HUDEP-2 (cell line): ENCODE results near the gene RDX.
"Not testable (repeated sequence)": the region's sequence is repeated elsewhere in the genome, so short reads cannot be mapped to it uniquely, and the experiment has no call there.

ENCODE experiments used
- DNase-seq, 76 experiments: peaks; one replicate each; lab custom pipeline; 2025; ENCODE audit not compliant: unreplicated experiment in 76 of 76; lab: John Stamatoyannopoulos, UW

The RDX gene

DNA sequence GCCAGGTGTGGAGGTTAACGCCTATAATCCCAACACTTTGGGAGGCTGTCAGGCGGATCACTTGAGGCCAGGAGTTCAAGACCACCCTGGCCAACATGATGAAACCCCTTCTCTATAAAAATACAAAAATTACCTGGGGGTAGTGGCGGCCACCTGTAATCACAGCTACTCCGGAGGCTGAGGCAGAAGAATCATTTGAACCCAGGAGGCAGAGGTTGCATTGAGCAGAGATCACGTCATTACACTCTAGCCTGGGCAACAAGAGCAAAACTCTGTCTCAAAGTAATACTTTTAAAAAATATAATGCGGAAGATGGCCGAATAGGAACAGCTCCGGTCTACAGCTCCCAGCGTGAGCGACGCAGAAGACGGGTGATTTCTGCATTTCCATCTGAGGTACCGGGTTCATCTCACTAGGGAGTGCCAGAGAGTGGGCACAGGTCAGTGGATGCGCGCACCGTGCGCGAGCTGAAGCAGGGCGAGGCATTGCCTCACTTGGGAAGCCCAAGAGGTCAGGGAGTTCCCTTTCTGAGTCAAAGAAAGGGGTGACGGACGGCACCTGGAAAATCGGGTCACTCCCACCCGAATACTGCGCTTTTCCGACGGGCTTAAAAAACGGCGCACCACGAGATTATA lies 87.6 kb downstream of the RDX start:
- DNase-seq, result not testable (repeated sequence)

- no peak for DNase-seq
Observed at GRCh38 chr11:110207123-110207522, 89.3 kb downstream of the RDX start.

DNA sequence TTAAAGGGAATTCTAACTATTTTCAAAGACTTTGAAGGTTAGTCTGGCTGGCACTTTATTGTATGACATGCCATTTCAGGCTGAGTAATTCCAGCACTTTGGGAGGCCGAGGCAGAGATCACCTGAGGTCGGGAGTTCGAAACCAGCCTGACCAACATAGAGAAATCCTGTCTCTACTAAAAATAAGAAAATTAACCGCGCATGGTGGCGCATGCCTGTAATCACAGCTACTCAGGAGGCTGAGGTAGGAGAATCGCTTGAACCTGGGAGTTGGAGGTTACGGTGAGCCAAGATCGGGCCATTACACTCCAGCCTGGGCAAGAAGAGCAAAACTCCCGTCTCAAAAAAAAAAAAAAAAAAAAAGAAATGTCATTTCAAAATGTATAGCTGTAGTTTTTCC lies 95.6 kb downstream of the RDX start:
- no peak for DNase-seq

DNA sequence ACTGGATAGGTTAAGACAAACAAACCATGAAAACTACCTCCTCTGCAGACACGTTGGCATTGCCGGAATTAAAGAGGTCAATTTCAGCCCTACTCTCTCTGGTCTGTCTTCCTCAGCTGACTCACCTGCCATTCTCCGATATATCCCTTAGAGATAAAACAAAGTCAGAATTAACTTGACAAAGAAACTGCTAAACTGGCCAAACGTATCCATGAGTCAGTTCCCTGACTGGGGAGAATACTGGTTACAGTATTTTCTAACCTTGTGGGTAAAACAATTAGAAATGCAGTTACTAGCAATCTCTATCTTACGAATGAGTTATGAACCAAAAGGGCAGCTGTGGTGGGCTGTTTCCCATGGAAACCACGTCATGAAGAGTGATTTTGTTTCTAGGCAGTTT lies 96.2 kb downstream of the RDX start:
- DNase-seq, result no peak

GRCh38 chr11:110199184-110199981 lies 97.0 kb downstream of the RDX start:
- no peak for DNase-seq

- no peak for DNase-seq
Observed at GRCh38 chr11:110198031-110198729, 98.2 kb downstream of the RDX start.

GRCh38 chr11:110196884-110197420 lies 99.5 kb downstream of the RDX start:
- DNase-seq, result no peak

DNA sequence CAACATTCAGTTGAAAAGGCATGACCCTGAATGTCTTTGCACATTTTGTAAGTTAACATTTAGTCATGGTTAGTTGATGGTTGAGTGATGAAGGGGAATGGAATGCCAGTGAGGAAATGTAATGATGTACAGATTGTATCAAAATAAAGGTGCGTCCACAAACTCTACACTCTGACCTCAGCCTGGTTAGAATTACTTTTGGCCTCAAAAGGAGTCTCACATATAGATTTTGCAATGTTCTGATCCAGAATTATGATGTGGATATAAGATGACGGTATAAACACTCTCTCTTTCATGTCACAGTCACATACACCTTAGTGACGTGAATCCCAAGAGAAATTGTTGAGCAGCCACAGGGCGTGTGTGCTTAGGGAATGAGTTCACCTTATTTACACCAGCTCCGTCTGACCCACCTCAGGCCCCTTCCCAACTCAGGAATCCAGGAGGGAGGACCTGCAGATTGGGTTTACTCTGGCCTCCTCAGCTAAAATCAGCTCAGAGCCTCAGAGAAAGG lies 100.1 kb downstream of the RDX start:
- DNase-seq, result no peak

- not testable (repeated sequence) for DNase-seq
Observed at GRCh38 chr11:110194211-110194766, 102.1 kb downstream of the RDX start.

- DNase-seq, result not testable (repeated sequence)
Observed at GRCh38 chr11:110192604-110193282, 103.7 kb downstream of the RDX start.

- DNase-seq, result no peak
Observed at GRCh38 chr11:110190885-110191284, 105.5 kb downstream of the RDX start.

- DNase-seq, result no peak
Observed at GRCh38 chr11:110187731-110188130, 108.7 kb downstream of the RDX start.

GRCh38 chr11:110186867-110187266 lies 109.5 kb downstream of the RDX start:
- no peak for DNase-seq

GRCh38 chr11:110186456-110186855 lies 110.0 kb downstream of the RDX start:
- DNase-seq, result no peak

GRCh38 chr11:110185599-110185998 lies 110.8 kb downstream of the RDX start:
- DNase-seq, result no peak

DNA sequence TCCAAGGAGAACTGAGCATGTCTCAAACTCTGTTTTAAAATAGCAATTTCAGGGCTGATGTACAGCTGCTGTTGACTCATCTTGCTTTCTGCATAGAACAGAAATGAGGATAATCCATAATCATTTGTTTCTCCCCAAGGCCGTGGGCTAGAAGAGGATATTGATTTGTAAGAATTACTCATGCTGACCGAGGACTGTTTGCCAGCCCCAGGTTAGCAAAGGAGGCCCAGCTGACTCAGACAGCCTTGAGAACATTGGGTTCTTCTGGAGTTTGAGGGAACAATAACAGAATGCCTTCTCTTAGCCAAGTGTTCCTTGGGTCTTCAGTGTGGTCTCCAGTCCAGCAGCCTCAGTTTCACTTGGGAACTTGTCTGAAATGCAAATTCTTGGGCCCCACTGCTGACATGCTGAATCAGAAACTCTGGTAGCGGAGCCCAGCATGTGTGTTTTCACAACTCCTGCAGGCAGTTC lies 111.3 kb downstream of the RDX start:
- no peak for DNase-seq

DNA sequence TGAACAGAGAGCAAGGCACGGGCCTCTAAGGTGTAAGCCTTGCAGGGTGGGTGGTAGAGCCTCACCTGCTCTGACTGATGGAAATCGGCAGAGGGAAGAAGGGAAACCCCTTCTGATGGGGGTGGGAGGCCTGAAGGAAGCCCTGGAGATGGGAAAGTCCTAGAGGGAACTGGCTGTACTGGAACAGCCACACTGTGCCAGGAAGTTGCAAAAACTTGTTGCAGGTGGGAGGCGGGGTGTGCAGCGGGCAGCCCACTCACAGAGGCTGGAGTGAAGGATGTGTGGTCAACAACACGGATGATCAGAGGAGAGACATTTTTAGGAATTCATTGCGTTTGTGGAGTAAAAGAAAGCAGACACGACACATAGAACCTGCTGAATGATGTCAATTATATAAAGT lies 112.0 kb downstream of the RDX start:
- no peak for DNase-seq

DNA sequence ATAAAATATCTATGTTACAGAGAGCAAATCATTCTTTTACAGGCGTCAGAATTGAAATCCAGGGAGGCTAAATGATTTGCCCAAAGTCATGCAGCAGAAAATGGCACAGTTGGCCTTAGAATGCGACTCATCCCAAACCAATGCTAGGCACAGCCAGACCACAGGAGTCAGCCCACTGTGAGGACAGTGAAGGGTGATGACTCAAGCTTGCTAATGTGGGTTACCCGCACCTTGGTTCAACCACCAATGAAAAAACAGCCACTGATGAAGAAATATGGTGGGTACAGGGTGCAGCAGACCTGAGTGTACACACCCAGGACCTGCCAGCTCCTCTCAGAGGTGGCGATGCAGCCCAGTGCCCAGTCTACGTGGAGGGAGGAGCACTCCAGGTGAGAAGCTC lies 113.5 kb downstream of the RDX start:
- no peak for DNase-seq

DNA sequence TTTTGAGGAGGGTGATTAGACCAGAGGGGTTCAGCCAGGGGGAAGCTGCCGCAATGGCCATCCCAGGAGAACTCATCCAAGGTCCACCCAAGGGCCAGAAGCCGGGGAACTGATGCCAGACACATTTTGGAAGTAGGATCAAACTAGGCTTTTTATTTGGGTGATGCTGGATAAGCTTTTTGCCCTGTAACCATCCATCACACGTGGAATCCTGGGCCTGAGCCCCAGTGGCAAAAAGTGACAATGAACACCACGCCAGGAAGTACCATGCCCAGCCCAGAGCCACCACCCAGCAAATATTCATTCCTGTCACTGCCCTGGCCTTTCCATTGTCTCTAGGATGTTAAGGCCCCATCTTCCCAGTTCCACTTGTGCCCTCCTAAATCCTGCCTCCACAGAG lies 117.3 kb downstream of the RDX start:
- no peak for DNase-seq

DNA sequence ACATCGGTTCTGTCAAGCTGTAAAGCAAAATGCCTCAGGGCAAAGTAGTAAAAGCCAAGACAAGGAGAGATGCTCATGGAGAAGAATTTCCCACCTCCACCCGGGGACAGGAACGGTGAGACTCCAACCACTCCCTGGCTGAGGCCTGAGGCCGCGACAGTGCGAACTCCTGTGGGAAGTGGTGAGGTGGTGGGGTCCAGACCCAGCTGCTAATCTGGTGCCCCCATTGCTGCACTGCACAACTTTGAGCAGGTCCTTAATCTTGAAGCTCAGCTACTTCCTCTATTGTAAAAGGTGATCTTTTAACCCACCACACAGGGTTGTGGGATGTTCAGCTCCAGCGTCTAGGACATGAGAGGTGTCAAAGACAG lies 119.3 kb downstream of the RDX start:
- DNase-seq, result no peak
